ENCODE data around the gene METTL23.

- TF ChIP-seq GATA3 (IDR thresholded peaks at IDR 0.05; ENCODE audit: low read depth, low read length): no peak
- TF ChIP-seq GATA2 (IDR thresholded peaks at IDR 0.05; ENCODE audit: low read depth, low read length): no peak
These were observed 26.4 kb upstream of the METTL23 start for GRCh38 chr17:76700270-76700616.

Data from SH-SY5Y (cell line).